GM23338 (cell line): Measurements from ENCODE around the gene THTPA. TPM values are rescaled to one million over a fixed set of nuclear protein-coding genes. Genes with fewer than 3 reads are reported as not detected.

Source experiments
- ATAC-seq: fragments of 200-7000 bp; cut with Tn5 transposase; 3 replicates; pipeline ENCODE4 v1.9.1; 2020
- DNase-seq: peaks from one replicate; pipeline ENCODE4 v3.0.0-alpha.2; 2015; ENCODE audit warnings: low spot score
- H2AFZ ChIP-seq: fragments of 200-600 bp; sonication (generic); 2 replicates; pipeline ENCODE4 v1.8.0; 2016; ENCODE audit warnings: antibody characterized with exemption, mild to moderate bottlenecking, moderate library complexity
- H3F3A ChIP-seq: fragments of 200-600 bp; sonication (generic); replicated peaks from 2 replicates; pipeline ENCODE4 v1.8.0; 2017; ENCODE audit warnings: antibody characterized with exemption, mixed run types, low read depth
- H3K27ac ChIP-seq: fragments of 200-600 bp; sonication (generic); 2 replicates; pipeline ENCODE4 v1.6.1; 2016; ENCODE audit warnings: low read depth
- H3K27me3 ChIP-seq: fragments of 200-600 bp; sonication (generic); 2 replicates; pipeline ENCODE4 v1.8.0; 2016; ENCODE audit warnings: mild to moderate bottlenecking, mixed run types, moderate library complexity; ENCODE audit not compliant: insufficient read depth
- H3K36me3 ChIP-seq: fragments of 200-600 bp; sonication (generic); 2 replicates; pipeline ENCODE4 v1.8.0; 2016; ENCODE audit warnings: mild to moderate bottlenecking; ENCODE audit not compliant: insufficient read depth
- H3K4me1 ChIP-seq: fragments of 200-600 bp; sonication (generic); 2 replicates; pipeline ENCODE4 v1.8.0; 2016; ENCODE audit warnings: mild to moderate bottlenecking, moderate library complexity; ENCODE audit not compliant: insufficient read depth
- H3K4me2 ChIP-seq: fragments of 200-600 bp; sonication (generic); 2 replicates; pipeline ENCODE4 v1.7.1; 2017; ENCODE audit warnings: mixed run types
- H3K4me3 ChIP-seq: fragments of 200-600 bp; sonication (generic); 2 replicates; pipeline ENCODE4 v1.6.1; 2016; ENCODE audit warnings: mixed run types
- H3K79me2 ChIP-seq: fragments of 200-600 bp; sonication (generic); replicated peaks from 2 replicates; pipeline ENCODE4 v1.8.0; 2017; ENCODE audit warnings: mild to moderate bottlenecking; ENCODE audit not compliant: insufficient read depth
- H3K9me2 ChIP-seq: fragments of 200-600 bp; sonication (generic); 2 replicates; pipeline ENCODE4 v1.8.0; 2017; ENCODE audit not compliant: insufficient read depth
- H4K20me1 ChIP-seq: fragments of 200-600 bp; sonication (generic); replicated peaks from 2 replicates; pipeline ENCODE4 v1.8.0; 2017; ENCODE audit warnings: mild to moderate bottlenecking; ENCODE audit not compliant: insufficient read depth
- H3K27ac Mint-ChIP-seq: 2 replicates; pipeline ENCODE4 v1.8.0; 2020; ENCODE audit warnings: inconsistent platforms, mild to moderate bottlenecking, moderate library complexity, mixed read lengths
- H3K27me3 Mint-ChIP-seq: 3 replicates; pipeline ENCODE4 v1.8.0; 2022; ENCODE audit warnings: low read depth, mild to moderate bottlenecking, moderate library complexity, mixed read lengths, inconsistent platforms; ENCODE audit not compliant: insufficient read depth, poor library complexity
- H3K36me3 Mint-ChIP-seq: 3 replicates; pipeline ENCODE4 v1.8.0; 2021; ENCODE audit warnings: low read depth, mild to moderate bottlenecking, inconsistent platforms, moderate library complexity, mixed read lengths
- H3K4me1 Mint-ChIP-seq: 3 replicates; pipeline ENCODE4 v1.8.0; 2020; ENCODE audit warnings: mild to moderate bottlenecking, inconsistent platforms, mixed read lengths
- H3K4me3 Mint-ChIP-seq: 3 replicates; pipeline ENCODE4 v1.8.0; 2021; ENCODE audit warnings: moderate library complexity, mild to moderate bottlenecking, inconsistent platforms, mixed read lengths
- H3K9me3 Mint-ChIP-seq: 3 replicates; pipeline ENCODE4 v1.8.0; 2020; ENCODE audit warnings: moderate library complexity, mild to moderate bottlenecking, inconsistent platforms, mixed read lengths
- CREB1 ChIP-seq: fragments of 250-450 bp; sonication (Bioruptor Pico); IDR thresholded peaks from 2 replicates; pipeline ENCODE4 v1.5.0; 2020; ENCODE audit warnings: low read depth, mild to moderate bottlenecking, moderate library complexity
- CTCF ChIP-seq, 2 experiments: fragments of 200-600 bp in 1 of 2; sonication (generic) in 1 of 2; conservative IDR thresholded peaks; 2 replicates each; pipeline versions ENCODE4 v1.5.1 to v1.6.1; 2016 to 2017; ENCODE audit warnings: antibody characterized with exemption in 2 of 2, low read depth in 2 of 2, mild to moderate bottlenecking in 2 of 2, moderate library complexity in 1 of 2
- EZH2 ChIP-seq: fragments of 200-600 bp; sonication (generic); IDR thresholded peaks from one replicate; pipeline ENCODE4 v1.8.0; 2017; ENCODE audit warnings: antibody characterized with exemption, mild to moderate bottlenecking, low read depth; ENCODE audit not compliant: unreplicated experiment
- EZH2phosphoT487 ChIP-seq: fragments of 200-600 bp; sonication (generic); IDR thresholded peaks from one replicate; pipeline ENCODE4 v1.8.1; 2018; ENCODE audit warnings: antibody characterized with exemption; ENCODE audit not compliant: unreplicated experiment
- POLR2AphosphoS5 ChIP-seq: IDR thresholded peaks from 2 replicates; pipeline ENCODE4 v1.6.1; 2016; ENCODE audit warnings: antibody characterized with exemption, low read depth
- REST ChIP-seq: IDR thresholded peaks from one replicate; pipeline ENCODE4 v1.6.1; 2018; ENCODE audit warnings: antibody characterized with exemption; ENCODE audit not compliant: unreplicated experiment
- ZNF114 ChIP-seq: fragments of 250-450 bp; sonication (Bioruptor Pico); IDR thresholded peaks from 2 replicates; pipeline ENCODE4 v1.5.0; 2020; ENCODE audit warnings: mild to moderate bottlenecking, moderate library complexity
- ZNF462 ChIP-seq: fragments of 250-450 bp; sonication (Bioruptor Pico); IDR thresholded peaks from 2 replicates; pipeline ENCODE4 v1.5.0; 2020; ENCODE audit warnings: mild to moderate bottlenecking, moderate library complexity
- polyA plus RNA-seq: library from polyadenylated mRNA; unstranded; fragments of >200 nt; fragmentation: Nextera tagmentation; extraction: Ambion mirVana; gene quantifications from 2 replicates; pipeline ENCODE4 v1.2.1, GENCODE V29; 2016
- total RNA-seq: library from RNA; depleted of rRNA; stranded (reverse); fragments of >200 nt; shearing (Covaris generic); gene quantifications from 2 replicates; pipeline ENCODE4 v1.2.3, GENCODE V29; 2014

THTPA gene
- total and polyA plus RNA-seq, 2 experiments from 2014 or later: 8.6 to 21.3 TPM

- DNase-seq: no peak
- no peak overlapping the region for H3K4me3 Mint-ChIP-seq
- peaks cover 36% of the 10 kb centered on the region for H3K4me1 Mint-ChIP-seq
- ATAC-seq: no peak
- H3K27ac Mint-ChIP-seq: no peak overlapping the region
- peaks cover 11% of the 10 kb centered on the region for H3K79me2 ChIP-seq
- peaks cover 32% of the 10 kb centered on the region for H3K4me1 ChIP-seq
- no peak overlapping the region for H3K4me2 ChIP-seq
- no peak overlapping the region for H3K4me3 ChIP-seq
- no peaks in the 10 kb centered on the region; the same call in 1 of the 2 replicates for H3K36me3 ChIP-seq
- H3K27ac ChIP-seq: no peak overlapping the region
- peaks cover 9% of the 10 kb centered on the region; the same call in 1 of the 2 replicates for H3F3A ChIP-seq
- TF ChIP-seq ZNF462 (CRISPR knock-in tag): no peak
- no peak for TF ChIP-seq EZH2phosphoT487
- TF ChIP-seq CTCF (conservative IDR thresholded peaks at IDR 0.05; ENCODE audit: low read depth in 2 of 2): no peak
- TF ChIP-seq REST: no peak
- no peak for TF ChIP-seq ZNF114
- TF ChIP-seq EZH2: no peak
- TF ChIP-seq CREB1: no peak
- no peak; the same call in 1 of the 2 replicates for TF ChIP-seq POLR2AphosphoS5
- no peaks in the 10 kb centered on the region for H3K27me3 ChIP-seq
- peaks cover 61% of the 10 kb centered on the region for H3K36me3 Mint-ChIP-seq
- H3K9me2 ChIP-seq: no peaks in the 10 kb centered on the region
- peaks cover 32% of the 10 kb centered on the region for H3K27me3 Mint-ChIP-seq
- H4K20me1 ChIP-seq: no peaks in the 10 kb centered on the region; the same call in 1 of the 2 replicates
- H3K9me3 Mint-ChIP-seq: no peaks in the 10 kb centered on the region; the same call in 2 of the 3 replicates
- H2AFZ ChIP-seq: no peak overlapping the region
Measured at GRCh38 chr14:23561873-23562821, 6.1 kb downstream of the THTPA start.
